Mesendoderm (in vitro differentiated cells): ENCODE data around the gene RSPH4A.

ENCODE experiments used
- DNase-seq: peaks from one replicate; pipeline ENCODE4 v3.0.0; 2013
- H2AK5ac ChIP-seq: 2 replicates; pipeline ENCODE4 v1.6.1; 2013; ENCODE audit warnings: low read length, inconsistent platforms
- H2BK120ac ChIP-seq: 2 replicates; pipeline ENCODE4 v1.6.1; 2013; ENCODE audit warnings: low read depth, mild to moderate bottlenecking, low read length, moderate library complexity, mixed read lengths
- H2BK15ac ChIP-seq: replicated peaks from 2 replicates; pipeline ENCODE4 v1.6.1; 2013; ENCODE audit warnings: low read depth, mild to moderate bottlenecking, moderate library complexity
- H2BK5ac ChIP-seq: 2 replicates; pipeline ENCODE4 v1.6.1; 2013; ENCODE audit warnings: low read length, inconsistent platforms
- H3K18ac ChIP-seq: 2 replicates; pipeline ENCODE4 v1.6.1; 2013; ENCODE audit warnings: mild to moderate bottlenecking, low read length, mixed read lengths
- H3K23ac ChIP-seq: one replicate; pipeline ENCODE4 v1.6.1; 2013; ENCODE audit warnings: low read length
- H3K27ac ChIP-seq: 2 replicates; pipeline ENCODE4 v1.5.1; 2013; ENCODE audit warnings: low read depth, mild to moderate bottlenecking, inconsistent platforms, low read length, moderate library complexity
- H3K27me3 ChIP-seq: 2 replicates; pipeline ENCODE4 v1.6.1; 2013; ENCODE audit warnings: low read length, control low read depth, mild to moderate bottlenecking, inconsistent platforms; ENCODE audit not compliant: insufficient read depth, poor library complexity
- H3K36me3 ChIP-seq: 2 replicates; pipeline ENCODE4 v1.6.1; 2013; ENCODE audit warnings: low read length, inconsistent platforms; ENCODE audit not compliant: control insufficient read depth, insufficient read depth
- H3K4ac ChIP-seq: one replicate; pipeline ENCODE4 v1.6.1; 2013; ENCODE audit warnings: low read depth, mild to moderate bottlenecking, low read length, moderate library complexity
- H3K4me1 ChIP-seq: 2 replicates; pipeline ENCODE4 v1.6.1; 2013; ENCODE audit warnings: low read depth, low read length, inconsistent platforms; ENCODE audit not compliant: control insufficient read depth
- H3K4me2 ChIP-seq: 2 replicates; pipeline ENCODE4 v1.6.1; 2013; ENCODE audit warnings: low read length
- H3K4me3 ChIP-seq: 2 replicates; pipeline ENCODE4 v1.5.1; 2013; ENCODE audit warnings: mild to moderate bottlenecking, low read length
- H3K56ac ChIP-seq: one replicate; pipeline ENCODE4 v1.6.1; 2013; ENCODE audit warnings: low read length
- H3K79me1 ChIP-seq: 2 replicates; pipeline ENCODE4 v1.6.1; 2013; ENCODE audit warnings: low read length, inconsistent platforms
- H3K79me2 ChIP-seq: 2 replicates; pipeline ENCODE4 v1.6.1; 2013; ENCODE audit warnings: mild to moderate bottlenecking, low read length; ENCODE audit not compliant: control insufficient read depth, insufficient read depth
- H3K9ac ChIP-seq: 2 replicates; pipeline ENCODE4 v1.6.1; 2013; ENCODE audit warnings: low read length, inconsistent platforms
- H4K5ac ChIP-seq: one replicate; pipeline ENCODE4 v1.6.1; 2013; ENCODE audit warnings: low read length
- H4K8ac ChIP-seq: one replicate; pipeline ENCODE4 v1.6.1; 2013; ENCODE audit warnings: low read depth, mild to moderate bottlenecking, control low read depth, low read length, moderate library complexity
- WGBS: extraction: QIAGEN DNeasy Blood & Tissue Kit; methylation state at CpG from one replicate; pipeline ENCODE4 v1.1.7; 2013; ENCODE audit warnings: low lambda C conversion rate, missing lambda C conversion rate; ENCODE audit not compliant: insufficient coverage; ENCODE audit errors: extremely low coverage; 5-methylcytosine and 5-hydroxymethylcytosine counted together

RSPH4A gene

DNA sequence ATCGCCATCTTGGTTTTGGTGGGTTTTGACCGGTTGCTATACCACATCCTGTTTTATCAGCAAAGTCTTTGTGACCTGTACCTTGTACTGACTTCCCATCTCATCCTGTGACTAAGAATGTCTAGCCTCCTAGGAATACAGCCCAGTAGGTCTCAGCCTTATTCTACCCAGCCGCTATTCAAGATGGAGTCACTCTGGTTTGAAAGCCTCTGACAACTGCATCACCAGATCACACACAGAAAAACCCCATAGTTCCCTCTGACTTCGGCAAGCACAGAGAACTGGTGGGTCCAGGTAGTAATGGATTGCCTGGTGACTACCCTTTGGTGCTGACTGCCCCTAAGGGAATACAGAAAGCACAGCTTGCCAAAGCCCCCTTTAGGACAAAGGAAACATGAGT, 10.3 kb upstream of the RSPH4A start:
- H3K27me3 ChIP-seq = no peaks in the 10 kb centered on the region
- no peak overlapping the region for H3K18ac ChIP-seq
- no peaks in the 10 kb centered on the region for H3K36me3 ChIP-seq
- no peaks in the 10 kb centered on the region for H3K79me1 ChIP-seq
- no peak overlapping the region for H3K27ac ChIP-seq
- H3K4ac ChIP-seq = no peak overlapping the region
- no peak overlapping the region for H2BK15ac ChIP-seq
- no peak overlapping the region for H2BK120ac ChIP-seq
- H3K4me3 ChIP-seq = no peak overlapping the region
- H3K4me2 ChIP-seq = no peak overlapping the region
- H2AK5ac ChIP-seq = no peak overlapping the region
- H2BK5ac ChIP-seq = no peak overlapping the region
- H4K8ac ChIP-seq = no peak overlapping the region
- H3K79me2 ChIP-seq = no peaks in the 10 kb centered on the region
- DNase-seq = no peak
- no peak overlapping the region for H4K5ac ChIP-seq
- H3K56ac ChIP-seq = no peak overlapping the region
- H3K9ac ChIP-seq = no peak overlapping the region
- H3K4me1 ChIP-seq = no peaks in the 10 kb centered on the region
- no CpG with 5 or more reads among the region's 4 CpGs for WGBS
- H3K23ac ChIP-seq = no peak overlapping the region

DNA sequence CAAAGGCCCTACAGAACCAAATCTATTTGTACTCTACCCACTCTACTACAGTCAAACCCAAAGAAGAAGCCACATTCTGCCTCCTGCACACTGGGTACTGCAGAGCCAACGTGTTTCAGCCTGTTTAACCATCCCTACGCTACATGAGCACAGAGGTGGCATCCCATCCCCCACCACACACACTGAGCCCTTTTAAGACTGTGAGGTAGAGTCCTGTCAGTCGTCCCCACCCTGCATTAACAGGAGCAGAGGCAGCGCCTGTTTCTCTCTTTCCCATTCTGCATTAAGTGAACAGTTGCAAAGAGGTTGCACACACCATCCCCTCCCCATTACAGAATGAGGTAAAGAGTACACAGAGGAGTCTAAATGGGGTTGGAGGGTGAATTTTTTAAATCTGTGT, 5.2 kb upstream of the RSPH4A start:
- no peak for DNase-seq
- no peak overlapping the region for H4K5ac ChIP-seq
- no peaks in the 10 kb centered on the region for H3K27me3 ChIP-seq
- no peaks in the 10 kb centered on the region for H3K36me3 ChIP-seq
- no peak overlapping the region for H3K9ac ChIP-seq
- peak overlapping the region; percentile 34 for H3K56ac ChIP-seq
- no peak overlapping the region for H4K8ac ChIP-seq
- H3K27ac ChIP-seq = no peak overlapping the region
- no peak overlapping the region for H2BK120ac ChIP-seq
- no peaks in the 10 kb centered on the region for H3K4me1 ChIP-seq
- H3K23ac ChIP-seq = no peak overlapping the region
- no peaks in the 10 kb centered on the region for H3K79me1 ChIP-seq
- H2AK5ac ChIP-seq = no peak overlapping the region
- WGBS = no CpG with 5 or more reads among the region's 4 CpGs
- H3K4me2 ChIP-seq = no peak overlapping the region
- H3K4me3 ChIP-seq = no peak overlapping the region
- no peaks in the 10 kb centered on the region for H3K79me2 ChIP-seq
- H2BK15ac ChIP-seq = no peak overlapping the region
- H2BK5ac ChIP-seq = no peak overlapping the region
- no peak overlapping the region for H3K18ac ChIP-seq
- no peak overlapping the region for H3K4ac ChIP-seq

DNA sequence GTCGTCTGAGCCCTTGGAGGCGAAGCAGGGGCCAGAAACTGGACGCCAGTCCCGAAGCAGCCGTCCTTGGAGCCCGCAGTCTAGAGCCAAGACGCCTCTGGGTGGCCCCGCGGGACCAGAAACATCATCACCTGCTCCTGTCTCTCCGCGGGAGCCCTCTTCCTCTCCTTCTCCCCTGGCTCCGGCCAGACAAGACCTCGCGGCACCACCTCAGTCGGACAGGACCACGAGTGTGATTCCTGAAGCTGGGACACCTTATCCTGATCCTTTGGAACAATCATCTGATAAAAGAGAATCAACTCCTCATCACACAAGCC, 416 bp downstream of the RSPH4A start:
- H2BK15ac ChIP-seq = no peak overlapping the region
- peak overlapping the region; percentile 8 for H3K4me3 ChIP-seq
- no peaks in the 10 kb centered on the region for H3K36me3 ChIP-seq
- H3K9ac ChIP-seq = no peak overlapping the region
- H3K23ac ChIP-seq = no peak overlapping the region
- H2BK120ac ChIP-seq = no peak overlapping the region
- H3K79me2 ChIP-seq = no peaks in the 10 kb centered on the region
- no peaks in the 10 kb centered on the region for H3K4me1 ChIP-seq
- WGBS = no CpG with 5 or more reads among the region's 16 CpGs
- no peak overlapping the region for H2AK5ac ChIP-seq
- peak; percentile 32 for DNase-seq
- peak overlapping the region; percentile 49 for H3K4me2 ChIP-seq
- no peak overlapping the region for H3K18ac ChIP-seq
- H3K27ac ChIP-seq = no peak overlapping the region
- peaks cover 5% of the 10 kb centered on the region for H3K27me3 ChIP-seq
- H4K5ac ChIP-seq = no peak overlapping the region
- no peaks in the 10 kb centered on the region for H3K79me1 ChIP-seq
- H4K8ac ChIP-seq = no peak overlapping the region
- H2BK5ac ChIP-seq = no peak overlapping the region
- no peak overlapping the region for H3K4ac ChIP-seq
- H3K56ac ChIP-seq = no peak overlapping the region

DNA sequence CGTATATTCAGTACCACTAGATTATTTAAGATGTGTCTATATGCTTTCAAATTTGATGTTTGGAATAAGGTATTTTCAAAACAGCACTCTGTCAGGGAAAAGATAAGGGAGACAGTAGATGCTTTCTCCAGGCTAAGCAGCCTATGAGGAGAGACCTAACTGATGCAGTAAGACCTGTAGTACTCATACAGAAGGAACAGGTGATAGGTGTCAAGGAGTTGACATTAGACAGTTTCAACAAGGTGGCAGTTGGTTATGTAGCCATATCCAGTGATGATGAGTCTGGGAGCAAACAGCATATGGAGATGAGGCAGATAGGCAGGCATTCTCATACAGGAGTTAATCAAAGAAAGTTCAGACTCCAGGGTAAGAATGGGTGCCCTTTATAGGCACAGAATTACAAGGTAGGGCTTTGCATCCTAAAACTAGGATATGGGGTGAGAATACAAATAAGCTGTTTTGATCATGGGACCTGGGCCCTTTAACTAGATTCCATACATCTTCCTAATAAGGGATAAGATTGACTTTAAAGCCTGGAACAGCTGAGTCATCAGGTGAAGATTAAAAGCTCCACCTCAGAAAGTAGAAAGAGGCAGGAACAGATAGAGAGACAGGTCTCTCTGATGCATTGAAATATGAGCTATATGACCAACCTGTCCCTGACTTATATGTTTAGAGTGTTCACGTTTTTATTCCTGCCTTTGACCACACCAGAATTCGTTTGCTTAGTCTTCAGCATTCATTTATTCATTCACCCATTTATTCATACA, 7.9 kb downstream of the RSPH4A start:
- Histone ChIP-seq H3K27ac (no peak overlapping the region), H3K36me3 (no peaks in the 10 kb centered on the region), H3K4me2 (no peak overlapping the region), H3K23ac (no peak overlapping the region), H4K5ac (no peak overlapping the region), H3K4ac (no peak overlapping the region), H3K18ac (no peak overlapping the region), H3K79me1 (no peaks in the 10 kb centered on the region), H3K56ac (no peak overlapping the region), H2BK15ac (no peak overlapping the region), H3K27me3 (no peaks in the 10 kb centered on the region), H2BK120ac (no peak overlapping the region), H2BK5ac (no peak overlapping the region), H2AK5ac (no peak overlapping the region), H3K9ac (no peak overlapping the region), H3K4me3 (no peak overlapping the region), H3K79me2 (no peaks in the 10 kb centered on the region), H3K4me1 (no peaks in the 10 kb centered on the region), H4K8ac (no peak overlapping the region)
- peak; percentile 6 for DNase-seq
- whole genome bisulfite sequencing = no CpG with 5 or more reads among the region's 3 CpGs

DNA sequence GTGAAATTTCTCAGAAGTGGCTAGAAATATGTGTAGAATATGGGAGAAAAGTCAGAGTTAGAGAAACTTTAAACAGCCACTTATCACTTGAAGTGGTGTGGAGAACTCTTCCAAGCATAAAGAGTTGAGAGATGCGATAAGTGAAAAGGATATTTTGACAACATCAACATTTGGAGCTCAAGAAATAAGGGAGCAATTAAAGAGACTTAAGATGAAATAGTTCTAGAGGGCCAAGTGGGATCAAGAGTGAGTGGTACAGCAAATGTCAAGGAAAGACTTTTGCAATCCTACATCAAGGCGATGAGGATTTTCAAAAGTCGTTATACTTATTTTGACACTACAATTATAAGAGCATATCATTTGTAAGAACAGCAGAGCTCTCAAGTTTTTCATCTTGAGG, 9.6 kb downstream of the RSPH4A start:
- H3K79me2 ChIP-seq = no peaks in the 10 kb centered on the region
- no peak overlapping the region for H3K9ac ChIP-seq
- H3K36me3 ChIP-seq = no peaks in the 10 kb centered on the region
- no peaks in the 10 kb centered on the region for H3K79me1 ChIP-seq
- no peak for DNase-seq
- no peaks in the 10 kb centered on the region for H3K27me3 ChIP-seq
- no peak overlapping the region for H3K18ac ChIP-seq
- no peaks in the 10 kb centered on the region for H3K4me1 ChIP-seq
- no peak overlapping the region for H2BK120ac ChIP-seq
- H3K4me3 ChIP-seq = no peak overlapping the region
- H2AK5ac ChIP-seq = no peak overlapping the region
- H3K4me2 ChIP-seq = no peak overlapping the region
- no peak overlapping the region for H4K8ac ChIP-seq
- WGBS = no CpG with 5 or more reads among the region's 3 CpGs
- H3K27ac ChIP-seq = no peak overlapping the region
- no peak overlapping the region for H3K23ac ChIP-seq
- no peak overlapping the region for H3K4ac ChIP-seq
- H4K5ac ChIP-seq = no peak overlapping the region
- no peak overlapping the region for H2BK5ac ChIP-seq
- no peak overlapping the region for H3K56ac ChIP-seq
- no peak overlapping the region for H2BK15ac ChIP-seq

DNA sequence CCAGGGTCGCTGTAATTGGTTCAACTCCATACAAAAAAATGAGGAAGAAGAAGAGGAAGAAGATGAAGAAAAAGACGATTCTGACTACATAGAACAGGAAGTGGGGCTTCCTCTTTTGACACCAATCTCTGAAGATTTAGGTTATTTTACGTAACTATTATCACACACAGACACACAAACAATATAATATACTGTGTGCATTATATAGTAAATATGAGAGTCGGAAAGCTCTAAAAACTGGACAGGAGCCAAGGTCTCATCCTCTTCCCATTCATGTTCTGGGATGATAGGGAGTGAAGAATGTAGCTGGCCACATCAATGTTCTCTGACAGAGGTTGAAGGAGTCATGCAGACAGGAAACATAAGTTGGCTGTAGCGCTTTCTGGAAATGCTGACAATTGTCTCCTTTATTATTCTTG, 13.3 kb downstream of the RSPH4A start:
- H4K5ac ChIP-seq = no peak overlapping the region
- H3K23ac ChIP-seq = no peak overlapping the region
- H2AK5ac ChIP-seq = no peak overlapping the region
- no peaks in the 10 kb centered on the region for H3K79me2 ChIP-seq
- no peaks in the 10 kb centered on the region for H3K79me1 ChIP-seq
- no peaks in the 10 kb centered on the region for H3K27me3 ChIP-seq
- DNase-seq = no peak
- no CpG with 5 or more reads among the region's 5 CpGs for WGBS
- no peak overlapping the region for H2BK15ac ChIP-seq
- H3K4ac ChIP-seq = no peak overlapping the region
- H3K36me3 ChIP-seq = no peaks in the 10 kb centered on the region
- no peak overlapping the region for H2BK5ac ChIP-seq
- no peak overlapping the region for H4K8ac ChIP-seq
- H3K9ac ChIP-seq = no peak overlapping the region
- no peak overlapping the region for H3K56ac ChIP-seq
- no peak overlapping the region for H2BK120ac ChIP-seq
- H3K4me2 ChIP-seq = no peak overlapping the region
- H3K4me1 ChIP-seq = no peaks in the 10 kb centered on the region
- H3K4me3 ChIP-seq = no peak overlapping the region
- no peak overlapping the region for H3K18ac ChIP-seq
- no peak overlapping the region for H3K27ac ChIP-seq
